HepG2 (cell line): Measurements from ENCODE around the gene C9orf85. TPM values are rescaled to one million over a fixed set of nuclear protein-coding genes. Genes with fewer than 3 reads are reported as not detected.

Experiments used
- ELF3 ChIP-seq: IDR thresholded peaks from 2 replicates; pipeline ENCODE4 v1.6.1; 2016; ENCODE audit warnings: missing genetic modification reagents, missing compliant biosample characterization
- IKZF1 ChIP-seq: fragments of 450-650 bp; IDR thresholded peaks from 2 replicates; pipeline ENCODE4 v1.7.1; 2016
- MYC ChIP-seq: sonication (generic); formaldehyde crosslinking; IDR thresholded peaks from 2 replicates; pipeline ENCODE4 v1.9.0; 2021; ENCODE audit warnings: missing genetic modification reagents, borderline replicate concordance
- NCOR1 ChIP-seq: fragments of 200-600 bp; sonication (generic); IDR thresholded peaks from 2 replicates; pipeline ENCODE4 v1.7.0; 2017; ENCODE audit warnings: antibody characterized with exemption, low read length, borderline replicate concordance
- RARA ChIP-seq: IDR thresholded peaks from 2 replicates; pipeline ENCODE4 v1.6.1; 2016; ENCODE audit warnings: missing genetic modification reagents, missing compliant biosample characterization
- RBM22 ChIP-seq: fragments of 200-400 bp; formaldehyde crosslinking; optimal IDR thresholded peaks from 2 replicates; pipeline ENCODE3; 2017; ENCODE audit warnings: mild to moderate bottlenecking, low read length, moderate library complexity
- RCOR2 ChIP-seq: IDR thresholded peaks from 2 replicates; pipeline ENCODE4 v1.6.1; 2016; ENCODE audit warnings: missing biosample characterization, missing genetic modification reagents
- RXRA ChIP-seq: sonication (generic); formaldehyde crosslinking; IDR thresholded peaks from 2 replicates; pipeline ENCODE4 v1.5.1; 2020; ENCODE audit warnings: missing genetic modification reagents
- ZBTB7B ChIP-seq: sonication (generic); formaldehyde crosslinking; IDR thresholded peaks from 2 replicates; pipeline ENCODE4 v1.4.0; 2020; ENCODE audit warnings: missing genetic modification reagents
- ZFP90 ChIP-seq: sonication (generic); formaldehyde crosslinking; IDR thresholded peaks from 2 replicates; pipeline ENCODE4 v1.8.0; 2022; ENCODE audit warnings: missing genetic modification reagents, mild to moderate bottlenecking, inconsistent platforms, borderline replicate concordance
- ZNF274 ChIP-seq: sonication (generic); formaldehyde crosslinking; IDR thresholded peaks from 2 replicates; pipeline ENCODE4 v1.5.1; 2020; ENCODE audit warnings: mild to moderate bottlenecking, missing genetic modification reagents
- ZNF501 ChIP-seq: sonication (generic); formaldehyde crosslinking; IDR thresholded peaks from 2 replicates; pipeline ENCODE4 v1.5.1; 2020; ENCODE audit warnings: mild to moderate bottlenecking, moderate library complexity, missing genetic modification reagents
- ZNF557 ChIP-seq: sonication (generic); formaldehyde crosslinking; IDR thresholded peaks from 2 replicates; pipeline ENCODE4 v1.4.0; 2020; ENCODE audit warnings: missing genetic modification reagents
- polyA plus RNA-seq, 8 experiments: library from polyadenylated mRNA; depleted of rRNA in 3 of 8; stranded (reverse) in 7 of 8; unstranded in 1 of 8; fragments of >200 nt; fragmentation: Illumina TruSeq in 4 of 8; extraction: Trizol in 4 of 8; gene quantifications; 2 replicates each; pipeline versions ENCODE4 v1.2.1 to v1.2.3, GENCODE V29; 2011 to 2016; ENCODE audit warnings: low read depth in 4 of 8, missing spikeins in 1 of 8, mixed read lengths in 1 of 8; ENCODE audit not compliant: insufficient read depth in 1 of 8
- total RNA-seq, 5 experiments: library from RNA; depleted of rRNA; stranded (reverse); fragments of >200 nt; fragmentation: Illumina TruSeq; extraction: Trizol; gene quantifications; 2 replicates each; pipeline ENCODE4 v1.2.3, GENCODE V29; 2016; ENCODE audit warnings: low read depth in 1 of 5
- TF ChIP-seq, protein P1 (sequence below): sonication (generic); formaldehyde crosslinking; IDR thresholded peaks from 2 replicates; pipeline ENCODE4 v1.4.0; 2020; ENCODE audit warnings: missing genetic modification reagents, borderline replicate concordance
- TF ChIP-seq, protein P2 (sequence below): IDR thresholded peaks from 2 replicates; pipeline ENCODE4 v1.6.1; 2016
- TF ChIP-seq, protein P3 (sequence below): sonication (generic); formaldehyde crosslinking; IDR thresholded peaks from 2 replicates; pipeline ENCODE4 v1.5.0; 2020; ENCODE audit warnings: missing genetic modification reagents
- TF ChIP-seq, protein P4 (sequence below): IDR thresholded peaks from 2 replicates; pipeline ENCODE4 v1.6.1; 2016; ENCODE audit warnings: low read depth, borderline replicate concordance

Gene C9orf85
- total and polyA plus RNA-seq, 2 of the 13 experiments (the other 11 are each of a cell fraction or from before 2014, with no cell fraction given) = 9.9 to 13.9 TPM

DNA sequence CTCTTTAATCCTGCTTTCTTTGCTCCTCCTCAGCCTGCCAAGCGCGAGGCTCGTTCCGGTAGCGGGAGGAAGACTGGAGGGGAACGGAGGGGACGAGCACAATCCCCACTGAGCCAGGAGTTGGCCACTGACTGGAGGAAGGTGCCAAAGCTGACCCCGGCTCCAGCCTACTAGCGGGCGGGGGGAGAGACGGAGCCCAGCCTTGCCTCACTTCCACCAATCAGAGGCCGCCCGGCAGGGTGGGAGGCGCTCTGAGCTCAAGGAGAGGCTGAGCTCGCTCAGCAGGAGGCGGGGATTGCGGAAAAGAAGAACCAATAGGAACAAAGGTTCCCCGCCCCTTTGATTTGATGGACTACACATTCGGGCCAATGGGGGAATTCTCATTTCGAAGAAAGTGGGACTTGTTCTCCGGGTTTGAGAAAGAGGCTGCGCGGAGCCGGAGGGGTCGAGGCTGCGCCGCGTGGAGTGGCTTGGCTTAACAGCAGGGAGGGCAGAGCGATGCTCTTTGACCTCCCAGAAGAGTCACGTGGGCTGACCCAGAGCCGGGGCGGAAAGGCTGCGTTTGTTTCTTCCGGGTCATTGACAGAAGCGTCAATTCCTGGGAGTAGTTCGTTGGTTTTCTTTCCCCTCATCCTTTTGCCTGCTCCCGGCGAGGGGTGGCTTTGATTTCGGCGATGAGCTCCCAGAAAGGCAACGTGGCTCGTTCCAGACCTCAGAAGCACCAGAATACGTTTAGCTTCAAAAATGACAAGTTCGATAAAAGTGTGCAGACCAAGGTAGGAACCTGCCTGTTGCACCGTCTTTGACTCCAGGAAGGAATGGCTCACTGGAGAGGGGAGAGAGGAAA, at the start of gene C9orf85, which contains the start of gene ABHD17B (continued):
- TF ChIP-seq, protein P1, sequence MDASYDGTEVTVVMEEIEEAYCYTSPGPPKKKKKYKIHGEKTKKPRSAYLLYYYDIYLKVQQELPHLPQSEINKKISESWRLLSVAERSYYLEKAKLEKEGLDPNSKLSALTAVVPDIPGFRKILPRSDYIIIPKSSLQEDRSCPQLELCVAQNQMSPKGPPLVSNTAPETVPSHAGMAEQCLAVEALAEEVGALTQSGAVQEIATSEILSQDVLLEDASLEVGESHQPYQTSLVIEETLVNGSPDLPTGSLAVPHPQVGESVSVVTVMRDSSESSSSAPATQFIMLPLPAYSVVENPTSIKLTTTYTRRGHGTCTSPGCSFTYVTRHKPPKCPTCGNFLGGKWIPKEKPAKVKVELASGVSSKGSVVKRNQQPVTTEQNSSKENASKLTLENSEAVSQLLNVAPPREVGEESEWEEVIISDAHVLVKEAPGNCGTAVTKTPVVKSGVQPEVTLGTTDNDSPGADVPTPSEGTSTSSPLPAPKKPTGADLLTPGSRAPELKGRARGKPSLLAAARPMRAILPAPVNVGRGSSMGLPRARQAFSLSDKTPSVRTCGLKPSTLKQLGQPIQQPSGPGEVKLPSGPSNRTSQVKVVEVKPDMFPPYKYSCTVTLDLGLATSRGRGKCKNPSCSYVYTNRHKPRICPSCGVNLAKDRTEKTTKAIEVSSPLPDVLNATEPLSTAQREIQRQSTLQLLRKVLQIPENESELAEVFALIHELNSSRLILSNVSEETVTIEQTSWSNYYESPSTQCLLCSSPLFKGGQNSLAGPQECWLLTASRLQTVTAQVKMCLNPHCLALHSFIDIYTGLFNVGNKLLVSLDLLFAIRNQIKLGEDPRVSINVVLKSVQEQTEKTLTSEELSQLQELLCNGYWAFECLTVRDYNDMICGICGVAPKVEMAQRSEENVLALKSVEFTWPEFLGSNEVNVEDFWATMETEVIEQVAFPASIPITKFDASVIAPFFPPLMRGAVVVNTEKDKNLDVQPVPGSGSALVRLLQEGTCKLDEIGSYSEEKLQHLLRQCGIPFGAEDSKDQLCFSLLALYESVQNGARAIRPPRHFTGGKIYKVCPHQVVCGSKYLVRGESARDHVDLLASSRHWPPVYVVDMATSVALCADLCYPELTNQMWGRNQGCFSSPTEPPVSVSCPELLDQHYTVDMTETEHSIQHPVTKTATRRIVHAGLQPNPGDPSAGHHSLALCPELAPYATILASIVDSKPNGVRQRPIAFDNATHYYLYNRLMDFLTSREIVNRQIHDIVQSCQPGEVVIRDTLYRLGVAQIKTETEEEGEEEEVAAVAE (CRISPR knock-in tag) = 0 out of 2 replicates have a peak, but pooled peaks have one; percentile 70
- TF ChIP-seq NCOR1 (no peak), RCOR2 (peak; percentile 16; the same call in 1 of the 2 replicates), ZFP90 (peak; percentile 42; the same call in 1 of the 2 replicates), RARA (CRISPR knock-in tag) (peak; percentile 53), ZNF274 (CRISPR knock-in tag) (peak; percentile 29; the same call in 1 of the 2 replicates), ZBTB7B (CRISPR knock-in tag) (no peak), ELF3 (peak; percentile 59), RXRA (CRISPR knock-in tag) (peak; percentile 68; the same call in 1 of the 2 replicates), IKZF1 (no peak), ZNF557 (CRISPR knock-in tag) (no peak; the same call in 1 of the 2 replicates), RBM22 (no peak), MYC (peak; percentile 93), ZNF501 (peak; percentile 56)
- TF ChIP-seq, protein P2, sequence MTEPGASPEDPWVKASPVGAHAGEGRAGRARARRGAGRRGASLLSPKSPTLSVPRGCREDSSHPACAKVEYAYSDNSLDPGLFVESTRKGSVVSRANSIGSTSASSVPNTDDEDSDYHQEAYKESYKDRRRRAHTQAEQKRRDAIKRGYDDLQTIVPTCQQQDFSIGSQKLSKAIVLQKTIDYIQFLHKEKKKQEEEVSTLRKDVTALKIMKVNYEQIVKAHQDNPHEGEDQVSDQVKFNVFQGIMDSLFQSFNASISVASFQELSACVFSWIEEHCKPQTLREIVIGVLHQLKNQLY (CRISPR knock-in tag) = peak; percentile 41; the same call in 1 of the 2 replicates
- TF ChIP-seq, protein P3, sequence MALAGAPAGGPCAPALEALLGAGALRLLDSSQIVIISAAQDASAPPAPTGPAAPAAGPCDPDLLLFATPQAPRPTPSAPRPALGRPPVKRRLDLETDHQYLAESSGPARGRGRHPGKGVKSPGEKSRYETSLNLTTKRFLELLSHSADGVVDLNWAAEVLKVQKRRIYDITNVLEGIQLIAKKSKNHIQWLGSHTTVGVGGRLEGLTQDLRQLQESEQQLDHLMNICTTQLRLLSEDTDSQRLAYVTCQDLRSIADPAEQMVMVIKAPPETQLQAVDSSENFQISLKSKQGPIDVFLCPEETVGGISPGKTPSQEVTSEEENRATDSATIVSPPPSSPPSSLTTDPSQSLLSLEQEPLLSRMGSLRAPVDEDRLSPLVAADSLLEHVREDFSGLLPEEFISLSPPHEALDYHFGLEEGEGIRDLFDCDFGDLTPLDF (CRISPR knock-in tag) = peak; percentile 13; the same call in 1 of the 2 replicates
- TF ChIP-seq, protein P4, sequence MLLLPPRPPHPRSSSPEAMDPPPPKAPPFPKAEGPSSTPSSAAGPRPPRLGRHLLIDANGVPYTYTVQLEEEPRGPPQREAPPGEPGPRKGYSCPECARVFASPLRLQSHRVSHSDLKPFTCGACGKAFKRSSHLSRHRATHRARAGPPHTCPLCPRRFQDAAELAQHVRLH (CRISPR knock-in tag) = 0 out of 2 replicates have a peak, but pooled peaks have one; percentile 23
